Endometrial microvascular endothelial cells (primary cell): ENCODE measurements around the gene HSPA14. TPM values are rescaled to one million over a fixed set of nuclear protein-coding genes. Genes with fewer than 3 reads are reported as not detected.
"Not testable (repeated sequence)": the region's sequence is repeated elsewhere in the genome, so short reads cannot be mapped to it uniquely, and the experiment has no call there.

ENCODE experiments used
- in situ Hi-C: cut with HindIII; loops from 2 replicates; pipeline ENCODE4 v1.10.0; 2017; ENCODE audit warnings: low sequenced_read_pairs, low pct_unique_long_range_greater_than_20kb; ENCODE audit errors: inconsistent ontology term
- total RNA-seq: library from RNA; depleted of rRNA; stranded (reverse); fragments of >200 nt; gene quantifications from one replicate; pipeline ENCODE4 v1.2.3, GENCODE V29; 2015; ENCODE audit errors: inconsistent ontology term

The HSPA14 gene
- total RNA-seq, 1 donor from 2014 or later = 18.9 TPM

GRCh38 chr10:14836208-14836607 lies 1.9 kb upstream of the HSPA14 start:
- in situ Hi-C loops = no loop called here

DNA sequence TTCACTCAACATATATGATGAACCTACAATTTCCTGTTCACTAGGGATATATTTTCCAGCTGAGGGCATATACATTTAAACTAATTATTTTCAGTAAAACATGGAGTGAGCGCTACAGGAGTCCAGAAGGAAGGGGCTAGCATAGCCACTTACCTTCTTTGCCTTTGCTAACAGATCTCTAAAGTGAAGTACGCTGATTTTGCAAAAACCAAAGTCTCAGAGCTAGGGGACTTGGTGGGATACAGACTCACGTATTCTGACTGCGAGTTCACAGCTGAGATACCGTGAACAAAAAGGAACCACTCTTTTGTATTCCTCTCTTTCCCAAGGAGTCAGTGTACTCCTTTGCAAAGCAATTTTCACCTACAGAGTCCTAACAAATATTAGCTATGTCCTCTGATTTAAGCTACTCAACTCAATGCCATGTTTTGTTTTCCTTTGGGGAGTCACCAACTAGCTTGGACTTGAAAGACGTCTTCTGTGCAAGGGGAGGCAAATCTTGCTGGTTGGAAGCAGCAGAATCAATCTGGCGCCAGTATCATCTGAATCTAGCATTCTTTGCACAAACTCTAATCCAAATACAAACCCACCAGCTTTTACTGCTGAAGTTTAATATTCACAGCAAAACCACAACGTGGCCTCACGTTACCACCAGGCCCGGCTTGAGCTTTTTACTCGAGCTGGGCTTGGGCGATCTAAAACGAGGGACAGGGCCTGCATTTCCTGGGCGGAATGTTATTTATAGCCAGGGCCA lies 926 bp upstream of the HSPA14 start:
- in situ Hi-C loops = no loop called here

DNA sequence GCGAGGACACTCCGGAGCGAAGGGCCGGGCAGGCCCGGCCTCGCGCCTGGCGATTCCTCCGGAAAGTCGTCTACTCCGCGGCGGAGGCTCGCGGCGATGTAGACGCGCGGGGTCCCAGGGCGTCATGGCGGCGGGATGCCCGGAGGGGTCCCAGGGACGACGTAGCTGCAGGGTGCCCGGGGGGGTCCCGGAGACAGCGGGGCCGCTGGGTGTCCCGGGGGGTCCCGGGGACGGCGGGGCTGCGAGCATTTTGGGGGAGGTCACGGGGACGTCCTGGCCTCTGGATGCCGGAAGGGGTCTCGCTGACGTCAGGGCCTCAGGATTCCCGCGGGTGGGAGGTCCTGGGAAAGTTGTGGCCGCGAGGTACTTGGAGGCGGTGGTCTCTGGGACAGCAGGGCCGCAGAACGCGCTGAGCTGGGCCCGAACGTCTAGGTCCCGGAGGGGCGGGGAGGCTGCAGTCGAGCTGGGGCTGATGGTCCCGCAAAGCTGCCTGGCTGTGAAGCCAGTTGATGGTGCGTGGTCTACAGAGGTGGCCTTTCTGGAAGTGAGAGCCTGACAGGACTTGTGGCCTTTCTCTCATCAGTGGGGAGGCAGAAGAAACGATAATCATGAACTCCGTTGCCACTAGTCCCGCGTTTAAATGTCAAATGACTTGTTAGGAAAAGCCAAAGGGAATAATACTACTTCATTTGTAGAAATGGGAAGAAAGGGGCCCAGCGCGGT lies 637 bp downstream of the HSPA14 start:
- in situ Hi-C loops = no loop called here

GRCh38 chr10:14839305-14839695 lies 1.2 kb downstream of the HSPA14 start:
- in situ Hi-C loops = no loop called here

DNA sequence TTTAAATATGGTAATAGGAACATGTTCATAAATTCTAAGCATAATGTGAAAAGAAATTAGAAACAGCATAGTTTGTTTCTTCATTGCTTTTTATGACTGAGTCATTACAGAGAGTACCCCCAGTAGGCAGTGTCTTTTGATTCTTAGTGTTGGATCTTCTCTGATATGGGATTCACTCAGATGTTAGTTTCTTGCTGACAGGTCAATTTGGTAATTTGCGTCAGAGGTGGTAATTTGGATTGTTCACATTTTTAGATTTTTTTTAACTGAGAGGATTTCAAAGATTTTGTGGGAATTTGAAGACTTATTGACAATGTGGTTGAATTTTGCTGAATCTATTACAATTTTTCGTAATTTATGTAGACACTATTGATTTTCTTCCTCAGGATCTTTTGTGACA lies 2.1 kb downstream of the HSPA14 start:
- in situ Hi-C loops = no loop called here

GRCh38 chr10:14843327-14843988 lies 5.4 kb downstream of the HSPA14 start:
- in situ Hi-C loops = no loop called here

DNA sequence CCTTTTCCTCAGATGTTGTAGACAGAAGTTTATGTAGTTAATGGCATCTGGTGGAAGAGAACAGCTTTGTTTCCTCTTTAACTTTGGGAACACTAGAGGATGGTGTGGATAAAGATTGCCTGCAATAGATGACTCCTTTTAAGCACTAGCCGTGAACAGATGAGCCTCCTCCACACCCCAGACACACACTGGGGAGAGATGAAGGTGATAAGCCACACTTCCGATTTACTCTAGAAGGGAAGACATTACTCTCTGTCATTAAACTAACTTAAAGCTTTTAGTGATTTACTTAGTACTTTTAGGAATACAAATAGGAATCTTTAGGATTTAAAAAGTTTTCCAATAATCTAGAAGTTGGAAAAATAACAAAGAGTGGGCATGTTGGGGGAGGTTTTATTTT lies 6.8 kb downstream of the HSPA14 start:
- in situ Hi-C loops = no loop called here

GRCh38 chr10:14852236-14852635 lies 14.1 kb downstream of the HSPA14 start:
- in situ Hi-C loops = no loop called here

DNA sequence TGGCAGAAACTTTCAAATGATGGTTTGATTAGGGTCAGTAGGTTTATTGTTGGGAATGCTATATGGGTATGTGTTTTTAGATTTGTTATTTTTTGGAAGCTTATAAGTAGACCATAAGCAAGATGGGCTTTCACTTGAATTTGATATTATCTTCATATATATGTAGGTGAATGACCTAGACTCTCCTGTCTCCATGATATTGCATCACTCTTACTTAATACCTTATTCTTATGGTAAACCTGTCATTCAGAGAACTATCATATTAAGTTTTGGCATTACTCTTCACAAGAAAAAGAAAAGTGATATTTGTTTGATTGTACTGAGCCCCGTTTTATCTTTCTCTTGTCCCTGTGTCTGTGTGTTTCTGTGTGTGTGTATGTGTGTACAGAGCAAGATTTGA lies 17.3 kb downstream of the HSPA14 start:
- in situ Hi-C loops = no loop called here

DNA sequence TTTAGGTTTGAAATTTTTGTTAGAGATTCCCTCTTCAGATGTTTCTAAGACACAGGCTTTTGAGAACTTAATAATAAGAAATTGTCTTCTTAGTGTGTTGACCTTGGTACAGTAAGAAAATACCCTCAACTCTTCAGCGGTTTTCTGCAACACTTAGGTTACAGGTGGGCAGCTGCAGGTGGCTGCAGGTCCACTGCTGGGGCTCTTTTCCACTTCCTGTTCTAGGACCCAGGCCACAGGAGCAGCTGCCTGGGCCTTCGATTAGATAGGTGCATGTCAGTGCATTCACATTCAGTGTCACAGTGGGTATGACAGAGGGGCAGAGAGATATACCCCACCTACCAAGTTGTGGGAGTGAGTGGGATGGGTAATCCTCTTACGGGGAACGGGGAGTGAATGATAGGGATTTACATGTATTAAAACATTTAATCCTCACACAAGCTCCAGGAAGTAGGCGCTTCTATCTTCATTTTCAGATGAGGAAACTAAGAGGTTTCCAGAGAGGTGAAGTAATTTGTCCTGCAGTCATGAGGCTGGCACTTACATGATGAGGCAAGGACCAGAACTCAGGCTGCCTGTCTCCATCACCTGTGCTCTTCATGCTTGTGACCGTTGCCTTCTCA lies 20.3 kb downstream of the HSPA14 start:
- in situ Hi-C loops = no loop called here

DNA sequence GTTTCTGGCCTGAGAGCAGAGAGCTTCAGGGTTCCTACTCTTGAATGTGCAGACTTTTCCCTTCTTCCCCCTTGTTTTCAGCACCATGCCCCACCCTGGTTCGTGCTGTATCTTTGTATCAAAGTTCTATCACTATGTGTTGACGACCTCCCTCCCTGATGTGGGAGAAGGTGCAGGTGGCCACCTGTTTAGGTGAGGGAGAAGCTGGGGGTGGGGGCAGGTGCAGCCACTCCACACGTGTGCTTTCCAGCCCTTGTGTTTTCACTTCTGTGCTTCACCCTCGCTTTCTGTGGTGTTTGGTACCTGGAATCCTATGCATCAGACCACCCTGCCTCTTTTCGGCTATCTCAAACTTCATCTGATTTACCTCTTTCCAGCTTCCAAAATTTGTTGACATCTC lies 20.9 kb downstream of the HSPA14 start:
- in situ Hi-C loops = no loop called here

DNA sequence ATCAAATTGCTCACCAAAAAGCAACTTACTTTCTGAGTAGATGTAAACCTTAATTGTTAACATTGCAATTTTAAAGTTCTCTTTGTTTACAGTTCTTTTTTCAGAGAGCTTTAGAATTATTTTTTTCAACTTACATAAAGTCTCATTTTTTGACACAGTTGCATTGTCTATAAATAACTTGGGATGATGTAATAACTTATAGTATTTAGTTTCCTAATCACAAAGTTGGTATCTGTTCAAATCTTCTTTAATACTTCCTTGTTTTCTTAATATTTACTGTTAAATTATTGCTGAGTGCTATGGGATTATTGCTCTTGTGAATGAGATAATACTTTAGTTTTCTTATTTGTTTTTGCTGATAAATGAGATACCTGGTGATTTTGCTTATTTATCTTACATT lies 21.7 kb downstream of the HSPA14 start:
- in situ Hi-C loops = no loop called here

DNA sequence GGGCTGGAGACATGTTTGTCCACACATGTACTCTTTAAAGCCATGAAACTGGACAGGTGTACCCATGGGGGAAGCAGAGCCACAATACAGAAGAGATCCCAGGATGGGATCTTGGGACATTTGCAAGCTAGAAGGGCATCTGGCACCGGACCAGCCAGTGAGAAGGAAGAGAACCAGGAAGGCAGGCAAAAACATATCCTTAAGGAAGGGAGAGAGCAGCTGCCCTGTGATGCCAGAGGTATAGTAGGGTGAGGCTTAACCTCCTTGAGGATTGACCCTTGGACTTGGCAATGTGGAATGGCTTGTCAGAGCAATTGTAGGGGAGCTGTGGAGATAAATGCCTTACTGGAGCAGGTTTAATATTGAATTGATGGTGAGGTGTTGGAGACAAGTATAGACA lies 22.7 kb downstream of the HSPA14 start:
- in situ Hi-C loops = no loop called here

GRCh38 chr10:14864466-14864865 lies 26.4 kb downstream of the HSPA14 start:
- in situ Hi-C loops = not testable (repeated sequence)

GRCh38 chr10:14864871-14865270 lies 26.8 kb downstream of the HSPA14 start:
- in situ Hi-C loops = not testable (repeated sequence)

- in situ Hi-C loops = no loop called here
Measured at GRCh38 chr10:14873090-14873760, 35.1 kb downstream of the HSPA14 start.

DNA sequence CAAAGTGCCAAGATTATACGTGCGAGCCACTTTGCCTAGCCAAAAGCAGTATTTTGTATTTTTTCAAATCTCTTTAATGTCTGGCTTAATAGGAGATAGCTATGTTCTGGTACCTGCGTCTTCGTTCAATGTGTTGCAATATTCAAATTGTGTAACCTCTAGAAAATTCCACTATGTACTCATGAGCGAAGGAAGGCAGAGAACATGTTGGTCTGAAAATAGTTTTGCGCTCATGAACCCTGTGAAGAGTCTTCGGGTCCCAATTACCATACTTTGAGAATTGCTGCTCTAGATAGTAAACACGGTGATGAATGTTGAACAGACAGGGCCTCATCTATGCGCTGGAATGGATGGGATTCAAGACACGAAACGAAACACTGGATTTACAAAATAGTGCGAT lies 37.8 kb downstream of the HSPA14 start:
- in situ Hi-C loops = no loop called here

- in situ Hi-C loops = no loop called here
Measured at GRCh38 chr10:14876764-14877163, 38.7 kb downstream of the HSPA14 start.
